Left kidney (tissue), 2 donors: ENCODE data around the gene ADD3. TPM values are rescaled to one million over a fixed set of nuclear protein-coding genes. Genes with fewer than 3 reads are reported as not detected.
A peak's percentile ranks its signal among the peaks of the same experiment; 100 is the strongest.

ENCODE experiments used
- DNase-seq: peaks from one replicate; pipeline ENCODE4 v3.0.0-alpha.2; 2013
- polyA plus RNA-seq: library from polyadenylated mRNA; unstranded; fragments of 120-200 nt; gene quantifications from one replicate; pipeline ENCODE4 v1.2.1, GENCODE V29; 2013; ENCODE audit not compliant: insufficient read length

ADD3 gene
- polyA plus RNA-seq, 1 donor = 353 TPM

DNA sequence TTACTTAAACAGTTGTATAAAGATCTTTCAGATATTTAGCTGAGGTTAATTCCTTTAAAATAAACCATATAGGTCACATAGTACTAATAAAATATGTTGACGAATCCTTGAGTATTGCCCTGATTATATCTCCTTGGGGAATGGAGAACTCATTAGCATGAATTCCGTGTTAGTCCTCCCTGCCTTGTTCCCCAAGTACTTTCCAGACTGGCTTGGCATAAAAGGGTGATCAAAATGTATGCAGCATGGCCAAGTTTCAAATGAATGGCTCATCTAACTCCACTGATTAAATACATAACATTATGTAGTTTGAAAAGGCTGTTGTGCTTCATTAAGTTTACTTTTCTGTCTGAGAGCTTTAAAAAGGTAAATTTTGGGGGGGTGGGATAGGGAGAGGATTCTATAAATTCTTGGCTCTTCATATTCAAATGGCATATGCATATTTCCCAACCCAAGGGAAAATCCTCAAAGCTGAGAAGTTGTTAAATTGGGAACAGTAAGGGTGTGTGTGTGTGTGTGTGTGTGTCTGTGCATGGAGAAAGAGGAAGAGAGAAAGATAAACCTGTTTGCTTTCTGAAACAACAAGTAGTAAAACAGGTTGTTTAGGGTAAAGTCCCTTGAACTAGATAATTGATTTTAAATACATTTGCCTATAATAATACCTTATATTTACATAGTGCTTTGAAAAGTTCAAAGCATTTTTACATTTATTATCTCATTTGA, 4.8 kb upstream of the ADD3 start:
- no peak for DNase-seq

DNA sequence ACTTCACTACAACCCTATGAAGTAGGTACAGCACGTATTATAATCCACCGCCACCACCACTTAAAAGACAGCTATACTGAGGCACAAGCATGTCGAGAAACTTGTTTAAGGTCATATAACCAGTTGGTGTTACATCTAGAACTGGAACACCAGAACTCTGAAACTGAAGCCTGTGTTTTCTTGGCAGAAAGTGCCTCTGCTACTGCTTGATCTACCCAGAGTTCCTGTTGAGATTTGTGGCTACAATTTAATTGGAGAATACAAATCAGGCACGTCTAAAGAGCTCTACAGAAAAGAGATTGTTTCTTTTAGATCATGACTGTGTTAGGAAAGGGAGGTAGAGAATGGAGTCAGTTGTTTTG, 4.3 kb upstream of the ADD3 start:
- no peak for DNase-seq

DNA sequence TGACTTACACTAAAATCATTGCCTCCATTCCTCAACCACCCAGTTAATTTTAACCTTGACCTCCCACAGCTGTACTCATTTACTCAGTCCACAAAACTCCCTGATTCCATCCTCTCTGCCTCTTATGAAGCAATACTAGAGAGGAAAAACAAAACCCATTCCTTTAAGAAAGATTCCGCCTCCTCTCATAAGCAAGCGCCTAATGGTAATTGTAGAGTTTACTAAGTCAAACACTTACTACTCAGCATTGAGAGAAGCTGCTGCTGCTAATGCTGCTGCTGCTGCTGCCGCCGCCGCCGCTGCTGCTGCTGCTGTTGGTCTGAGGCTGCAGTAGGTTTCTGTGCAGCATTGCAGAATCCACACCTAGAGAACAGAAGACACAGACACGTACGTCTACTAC, 2.1 kb upstream of the ADD3 start:
- peak; percentile 67 for DNase-seq

DNA sequence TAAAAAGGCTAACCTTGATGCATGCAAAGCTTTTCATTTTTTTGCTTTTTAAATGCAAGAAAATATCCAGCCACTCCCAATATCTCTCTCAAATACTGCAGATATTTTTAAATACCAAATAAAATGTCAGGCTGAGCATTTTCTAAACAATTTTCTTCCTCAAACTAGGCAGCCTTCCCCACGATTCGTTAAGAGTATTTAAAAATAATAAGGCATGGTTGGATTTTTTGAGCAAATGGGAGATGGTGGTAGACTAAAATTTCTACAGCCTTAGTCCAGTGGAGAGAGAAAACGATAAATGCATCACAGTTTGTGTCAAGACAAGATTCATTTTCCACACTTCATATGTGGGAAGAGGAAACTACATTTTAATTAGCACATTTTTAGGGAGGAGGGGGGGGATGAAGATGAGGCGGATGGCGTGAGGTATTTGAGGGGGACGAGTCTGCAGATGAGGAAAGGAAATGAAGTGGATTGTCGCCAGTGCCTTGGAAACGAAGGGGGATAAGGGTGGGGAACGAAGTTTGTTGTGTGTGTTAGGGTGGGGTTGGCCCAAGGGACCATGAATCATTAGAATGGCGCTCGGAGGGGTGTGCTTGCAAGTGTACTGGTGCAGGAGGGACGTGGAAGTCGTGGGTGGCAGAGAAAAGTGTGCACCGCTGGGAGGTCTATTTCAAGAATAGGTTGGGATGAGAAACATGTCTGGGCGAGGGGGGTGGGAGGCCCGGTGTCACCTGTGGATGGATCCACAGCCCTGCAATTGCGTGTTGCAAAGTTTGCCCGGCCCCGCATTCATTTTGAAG, 1.2 kb upstream of the ADD3 start:
- no peak for DNase-seq

DNA sequence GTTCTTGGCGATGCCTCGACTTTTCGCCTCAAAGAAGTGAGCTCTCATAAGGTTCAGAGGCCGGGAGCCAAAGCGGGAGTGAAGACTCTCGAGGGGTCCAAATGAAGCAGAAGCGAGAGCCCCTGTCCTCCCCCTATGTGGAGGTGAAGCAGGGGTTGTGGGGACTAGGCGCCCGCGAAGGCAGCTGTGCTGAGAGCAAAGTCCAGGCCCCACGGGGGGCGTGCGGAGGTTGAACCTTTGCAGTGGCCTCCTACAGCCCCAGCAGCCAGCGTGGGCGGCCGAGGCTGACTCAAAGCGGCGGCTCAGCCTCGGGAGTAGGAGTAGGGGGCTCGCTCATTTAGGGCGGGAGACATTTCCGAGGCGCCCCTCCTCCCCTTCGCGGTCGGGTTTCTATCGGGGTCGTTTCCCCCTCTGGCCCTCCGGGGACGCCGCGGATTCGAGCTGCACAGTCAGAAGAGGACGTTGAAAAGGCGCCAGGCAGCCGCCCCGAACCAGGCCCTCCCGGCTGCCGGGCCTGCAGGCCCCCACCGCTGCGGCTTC, 553 bp upstream of the ADD3 start:
- DNase-seq = no peak

DNA sequence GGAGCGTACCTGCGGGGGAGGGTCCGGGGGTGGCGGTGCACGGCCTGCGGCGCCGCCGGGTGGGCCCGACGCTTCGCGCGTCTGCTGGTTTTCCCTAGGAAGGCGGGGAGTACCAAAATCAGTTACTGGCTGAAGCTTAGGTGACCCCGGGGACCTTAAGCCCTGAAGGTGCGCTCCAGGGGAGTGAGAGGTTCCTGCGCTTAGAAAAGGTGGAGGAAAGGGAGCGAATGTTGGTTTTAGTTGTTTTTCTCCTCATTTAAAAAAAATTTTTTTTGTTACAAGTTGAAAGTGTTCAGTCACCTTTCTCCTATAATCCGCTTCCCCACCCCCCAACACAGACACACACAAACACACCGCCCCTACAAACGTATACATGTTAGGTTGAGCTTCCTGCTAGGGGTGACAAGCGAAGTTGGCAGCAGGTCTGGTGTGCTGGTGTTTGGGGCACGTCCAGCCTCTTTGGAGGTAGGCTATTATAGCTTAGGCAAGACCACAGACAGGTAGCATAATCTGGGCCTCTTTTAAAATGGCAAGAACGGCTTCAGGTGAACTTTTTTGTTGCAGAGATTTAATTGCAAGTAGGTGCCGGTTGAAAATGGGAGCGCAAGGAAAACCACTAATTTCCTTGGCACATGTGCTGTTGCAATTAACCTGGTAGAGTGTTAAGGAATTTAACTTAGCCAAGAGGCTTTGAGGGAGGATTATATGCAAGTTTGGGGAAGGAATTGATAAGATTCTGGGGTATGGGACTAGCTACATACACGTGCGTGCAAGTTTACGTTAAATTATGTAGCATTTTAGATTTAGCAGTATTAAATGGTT, 945 bp downstream of the ADD3 start:
- DNase-seq = peak; percentile 60

DNA sequence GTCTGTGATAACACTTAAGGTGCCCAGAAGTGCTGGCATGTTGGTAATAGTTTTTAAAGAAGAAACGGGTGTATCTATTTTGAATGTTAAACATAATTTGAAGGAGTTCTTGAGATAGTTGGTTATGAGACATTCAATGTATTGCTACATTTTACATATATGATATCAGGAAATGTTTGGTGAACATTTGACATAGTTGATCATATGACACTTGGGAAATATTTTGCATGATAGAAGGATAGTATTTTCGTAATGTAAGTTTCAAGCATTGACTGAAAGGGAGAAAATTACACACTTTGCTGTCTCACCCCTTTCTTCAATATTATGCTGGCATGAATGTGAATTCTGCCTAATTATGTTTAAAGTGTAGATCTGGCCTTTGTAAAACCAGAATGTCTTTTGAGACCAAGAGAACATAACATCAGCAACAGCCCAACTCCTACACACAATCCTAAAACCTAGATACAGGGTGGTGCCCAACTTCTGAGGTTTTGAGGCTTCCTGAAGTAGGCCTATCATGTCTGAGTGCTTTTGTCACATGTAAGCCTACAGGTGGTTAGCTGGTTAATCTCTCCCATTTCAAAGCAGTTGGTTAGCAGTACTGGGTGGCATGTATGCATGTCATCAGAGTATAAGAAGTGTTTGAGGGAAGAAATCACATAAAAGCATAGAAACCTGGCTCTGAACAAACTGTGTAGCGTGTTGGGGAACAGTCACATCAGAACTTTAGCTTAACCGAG, 2.1 kb downstream of the ADD3 start:
- no peak for DNase-seq

DNA sequence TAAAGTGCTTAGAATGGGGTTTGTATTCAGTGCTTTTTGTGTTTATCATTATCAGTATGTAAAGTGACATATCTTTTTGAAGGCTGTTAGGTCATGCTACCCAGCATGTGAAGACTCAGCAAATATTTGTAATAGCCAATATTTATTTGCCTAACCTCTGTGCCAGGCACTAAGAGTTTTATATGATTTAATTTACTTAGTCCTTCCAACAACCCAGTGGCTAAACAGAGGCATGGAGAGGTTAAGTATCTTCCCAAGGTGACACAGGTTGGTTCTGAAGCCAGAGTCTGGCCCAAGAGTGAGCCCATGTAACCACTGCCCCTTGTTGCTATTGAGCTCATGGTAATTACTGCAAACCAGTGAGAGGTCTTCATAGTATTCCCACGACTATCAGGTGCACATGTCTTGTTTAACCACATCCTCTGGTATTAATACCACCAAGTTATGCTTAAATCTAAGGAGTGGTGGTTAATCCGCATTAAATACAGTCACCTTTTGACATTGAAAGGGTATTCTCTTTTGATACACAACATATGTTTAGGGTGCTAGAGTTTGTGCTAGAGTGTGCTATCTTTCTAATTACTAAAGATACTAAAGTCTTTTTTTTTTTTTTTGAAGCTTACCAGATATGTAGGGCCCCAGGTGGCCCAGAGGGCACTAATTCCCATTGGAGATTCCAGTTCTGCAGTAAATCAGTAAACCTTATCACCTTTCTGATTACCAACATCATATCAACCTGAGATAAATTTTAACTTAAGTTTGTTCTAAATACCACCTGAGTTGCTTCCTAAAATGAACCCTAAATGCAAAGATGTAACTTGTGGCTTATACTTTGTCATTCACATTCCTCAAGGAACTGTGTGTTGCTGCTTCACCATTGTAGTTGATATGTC, 2.9 kb downstream of the ADD3 start:
- DNase-seq = no peak

DNA sequence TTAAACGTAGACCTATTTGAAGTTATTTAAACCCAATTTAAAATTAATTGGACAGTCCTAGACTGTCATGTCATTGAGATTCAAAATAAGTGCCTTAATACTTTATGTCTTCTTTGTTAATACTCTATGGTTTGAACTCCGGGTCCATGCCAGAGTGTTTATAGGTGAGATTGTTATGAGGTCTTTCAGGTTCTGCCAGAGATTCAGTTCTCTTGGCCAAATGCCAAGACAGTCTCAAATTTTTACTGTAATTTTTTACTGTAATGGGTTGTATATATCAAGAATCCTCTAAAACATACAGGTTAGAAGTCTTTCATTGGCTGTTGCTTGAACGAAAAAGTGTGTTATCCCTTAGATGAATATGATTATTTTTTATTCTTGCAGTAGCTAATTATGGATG, 3.9 kb downstream of the ADD3 start:
- no peak for DNase-seq

DNA sequence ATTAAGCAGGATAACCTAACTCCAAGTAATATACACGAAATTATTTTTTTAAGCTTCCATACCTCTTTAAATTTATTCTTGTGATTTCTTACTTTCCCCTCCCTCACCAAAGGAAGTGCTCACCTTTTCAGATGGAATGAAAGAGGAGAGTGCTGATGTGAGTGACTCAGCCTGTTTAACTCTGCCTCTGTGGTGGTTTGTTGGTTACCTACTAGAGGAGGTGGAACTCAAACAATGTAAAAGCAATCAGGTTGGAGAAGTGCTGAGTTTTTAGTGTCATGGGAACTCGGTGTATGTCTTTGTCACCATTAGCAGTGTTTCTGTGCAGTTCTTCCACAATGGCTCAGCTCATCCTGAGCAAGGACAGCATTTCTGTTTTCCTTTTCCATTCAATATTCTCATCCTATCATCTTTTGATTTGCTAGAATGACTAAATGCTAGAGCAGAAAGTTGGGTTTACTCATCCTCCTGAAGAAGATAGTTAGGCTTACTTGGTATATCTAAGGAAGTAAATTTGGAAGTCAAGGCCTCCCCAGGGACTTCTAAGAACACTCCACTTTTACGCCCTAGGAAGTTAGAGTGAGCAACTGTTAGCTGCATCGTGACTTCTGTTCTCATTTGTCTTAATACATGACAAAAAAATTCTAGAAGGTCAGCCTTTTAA, 6.0 kb downstream of the ADD3 start:
- DNase-seq = no peak

DNA sequence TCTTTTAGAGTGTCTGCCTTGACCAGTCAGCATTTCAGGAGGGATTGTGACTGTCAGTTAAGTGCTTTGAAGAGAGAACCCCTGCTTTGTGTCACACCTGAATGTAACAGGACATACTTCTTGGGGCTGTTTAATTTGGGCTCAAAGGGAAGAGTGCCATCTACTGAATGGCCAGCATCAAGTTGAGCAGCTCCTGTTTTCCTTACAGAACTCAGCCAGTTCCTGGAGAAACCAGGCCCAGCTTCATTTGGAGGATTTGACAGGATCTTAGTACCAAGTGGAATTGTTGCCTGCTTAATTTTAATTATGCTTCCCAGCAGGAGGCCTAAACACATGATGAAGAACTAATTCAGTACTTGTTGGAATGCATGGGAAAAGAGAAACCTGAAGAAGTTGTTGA, 8.3 kb downstream of the ADD3 start:
- no peak for DNase-seq

DNA sequence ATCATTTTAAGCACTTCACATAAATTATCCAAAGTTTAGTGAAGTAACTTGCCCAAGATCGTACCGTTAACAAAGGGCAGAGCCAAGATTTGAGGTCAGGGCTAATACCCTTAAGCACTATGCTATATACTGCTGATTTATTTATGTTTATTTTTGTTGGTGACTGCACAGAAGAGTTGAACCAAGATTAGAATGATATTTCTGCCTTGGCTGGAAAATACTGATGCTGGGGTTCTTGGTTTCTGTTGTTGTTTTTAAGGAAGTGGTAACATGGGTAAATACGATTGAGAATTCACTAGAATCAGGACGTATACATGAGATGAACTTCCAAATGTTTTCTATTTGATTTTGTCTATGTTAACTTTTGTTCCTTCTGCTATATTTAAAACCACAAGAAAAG, 9.3 kb downstream of the ADD3 start:
- DNase-seq = no peak

DNA sequence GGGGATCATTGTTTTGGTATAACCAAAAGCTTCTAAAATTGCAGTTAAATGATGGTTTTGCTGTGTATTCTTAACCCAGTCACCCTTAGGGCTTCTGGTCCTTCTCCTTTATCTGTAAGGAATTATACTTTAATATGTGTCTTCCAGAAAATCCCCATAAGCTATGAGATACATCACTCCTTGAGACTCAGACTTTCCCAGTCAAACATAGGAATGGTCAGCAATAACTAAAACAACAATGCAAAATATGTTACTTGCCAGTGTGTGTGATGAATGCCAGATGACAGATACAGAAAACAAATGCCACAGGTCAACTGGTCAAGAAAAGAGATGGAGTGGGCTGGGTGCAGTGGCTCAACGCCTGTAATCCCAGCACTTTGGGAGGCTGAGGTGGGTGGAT, 10.1 kb downstream of the ADD3 start:
- DNase-seq = no peak

DNA sequence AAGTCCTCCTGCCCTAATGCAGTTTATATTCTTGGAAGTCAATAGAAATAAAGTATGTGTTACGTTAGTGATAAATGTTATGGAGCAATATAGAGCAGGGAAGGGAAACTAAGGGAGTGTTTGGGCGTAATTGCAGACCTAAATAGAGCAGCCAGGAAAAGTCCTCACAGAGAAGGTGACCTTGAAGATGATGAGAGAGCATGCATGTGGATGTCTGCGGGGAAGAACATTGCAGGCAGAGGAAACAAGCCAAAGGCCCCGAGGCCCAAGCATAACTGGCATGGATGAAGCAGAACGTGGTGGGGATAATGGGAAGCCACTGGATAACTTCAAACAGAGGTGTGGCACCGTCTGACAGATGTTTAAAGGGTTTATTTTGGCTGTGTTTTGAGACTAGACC, 12.5 kb downstream of the ADD3 start:
- no peak for DNase-seq

DNA sequence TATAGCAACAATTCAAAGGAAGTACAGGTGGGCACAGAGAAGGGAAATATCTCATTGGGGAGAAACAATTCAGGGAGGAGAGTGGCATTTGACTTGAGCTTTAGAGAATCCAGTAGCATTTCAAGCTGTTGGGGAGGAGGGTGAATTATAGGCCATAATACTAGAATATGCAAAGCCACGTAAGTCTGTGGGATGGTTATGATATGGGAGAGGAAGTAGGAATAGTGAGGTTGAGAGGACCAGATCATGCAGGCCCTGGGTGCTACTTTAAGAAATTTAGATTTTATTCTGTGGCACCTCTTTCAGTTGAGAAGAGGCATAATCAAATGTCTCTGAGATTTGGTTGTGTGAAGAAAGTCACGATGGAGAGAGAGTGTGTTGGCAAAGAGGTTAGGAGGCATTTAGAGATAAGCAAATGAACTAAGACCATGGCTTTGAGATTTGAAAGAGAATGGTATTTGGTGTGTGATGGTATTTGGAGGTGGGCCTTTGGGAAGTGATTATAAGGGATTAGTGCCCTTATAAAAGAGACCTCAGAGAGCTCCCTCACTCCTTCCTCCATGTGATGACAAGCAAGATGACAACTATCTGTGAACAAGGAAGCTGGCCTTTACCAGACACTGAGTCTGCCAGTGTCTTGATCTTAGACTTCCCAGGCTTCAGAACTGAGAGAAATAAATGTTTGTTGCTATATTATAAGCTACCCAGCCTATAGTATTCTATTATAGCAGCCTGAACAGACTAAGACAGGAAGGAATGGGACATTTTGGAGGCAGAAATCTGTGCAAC, 15.1 kb downstream of the ADD3 start:
- DNase-seq = no peak

DNA sequence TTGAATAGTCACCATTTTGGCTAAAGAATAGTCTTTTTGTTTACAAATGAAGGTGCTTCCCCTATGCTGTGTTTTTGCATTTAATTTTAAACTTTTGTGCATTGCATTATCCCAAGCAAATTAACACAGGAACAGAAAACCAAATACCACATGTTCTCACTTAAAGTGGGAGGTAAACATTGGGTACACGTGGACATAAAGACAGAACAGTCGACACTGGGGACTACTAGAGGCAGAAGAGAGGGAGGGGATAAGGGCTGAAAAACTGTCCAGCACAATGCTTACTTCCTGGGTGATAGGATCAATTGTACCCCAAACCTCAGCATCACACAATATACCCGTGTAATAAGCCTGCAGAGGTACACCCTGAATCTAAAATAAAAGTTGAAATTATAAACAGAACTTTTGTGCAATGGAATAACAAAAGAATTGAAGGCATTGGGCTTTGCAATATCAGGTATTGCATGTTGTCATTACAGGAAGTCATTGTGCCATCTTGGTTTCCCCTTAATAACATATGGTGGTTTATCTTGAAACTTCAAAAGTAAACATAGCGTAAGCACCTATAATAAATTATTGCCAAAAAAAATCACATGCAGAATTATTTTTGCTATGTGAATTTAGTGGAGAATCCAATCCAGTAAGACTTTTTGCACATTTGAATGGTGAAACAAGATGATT, 16.1 kb downstream of the ADD3 start:
- no peak for DNase-seq

DNA sequence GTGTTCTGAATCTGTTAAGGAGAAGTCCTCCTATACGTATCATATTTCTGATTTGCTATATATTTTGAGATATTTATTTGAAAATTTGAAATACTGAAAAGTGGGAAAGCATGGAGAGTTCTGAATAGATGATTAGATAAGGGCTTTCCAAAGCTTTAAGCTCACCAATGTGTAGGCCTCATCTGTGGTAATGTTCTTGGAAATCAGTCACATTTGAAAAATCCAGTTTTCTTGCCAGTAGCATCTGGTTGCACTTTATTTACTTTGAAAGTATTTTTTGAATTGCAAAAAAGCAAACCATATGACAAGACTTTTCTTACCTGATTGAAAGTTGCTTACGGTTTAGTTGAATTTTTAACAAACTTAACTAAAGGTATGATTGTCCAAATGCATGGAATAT, 21.7 kb downstream of the ADD3 start:
- DNase-seq = no peak

DNA sequence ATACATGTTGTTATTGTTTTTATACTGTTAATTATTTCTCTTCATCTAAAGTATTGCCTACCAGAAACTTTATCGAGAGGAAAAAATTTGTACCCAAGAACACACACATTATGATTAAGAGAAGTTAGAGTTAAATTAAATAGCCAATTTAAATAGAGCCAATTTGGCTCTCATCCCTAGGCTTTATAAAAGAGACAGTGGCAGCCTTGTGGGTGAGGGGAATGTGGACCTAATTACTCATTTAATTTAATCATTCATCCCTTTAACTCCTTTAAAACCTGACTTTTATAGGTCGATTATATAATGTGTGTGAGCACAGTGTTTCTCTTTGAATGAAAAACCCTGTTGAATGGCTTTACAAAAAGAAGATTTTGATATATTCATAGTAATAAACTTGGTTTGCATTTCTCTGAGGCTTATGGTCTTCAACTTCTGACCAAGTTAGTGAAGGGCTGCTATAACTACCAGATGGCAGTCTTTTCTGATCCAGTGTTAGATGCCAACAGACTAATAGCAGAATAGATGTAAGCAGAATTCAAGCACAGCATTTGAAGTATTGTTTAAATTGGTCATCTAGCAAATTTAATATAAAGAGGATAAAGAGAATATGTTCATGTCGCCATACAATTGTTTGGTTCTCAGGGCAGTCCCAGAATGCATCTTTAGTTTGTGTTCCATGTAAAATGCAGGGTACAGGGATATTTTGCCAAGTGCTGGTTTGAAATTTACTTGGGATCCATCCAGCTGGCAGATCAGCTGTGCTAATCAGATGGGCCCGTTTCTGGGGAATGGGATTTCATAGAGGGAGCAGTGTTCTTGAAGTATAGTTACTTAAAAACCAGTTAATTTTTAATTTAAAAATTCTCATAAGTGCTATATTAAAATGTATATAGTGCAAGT, 25.3 kb downstream of the ADD3 start:
- DNase-seq = no peak
